ENCODE results near the gene ITPR1. TPM values are rescaled to one million over a fixed set of nuclear protein-coding genes. Genes with fewer than 3 reads are reported as not detected.

ITPR1 gene
- total RNA-seq, 1 donor from 2014 or later, result 16.3 TPM

DNA sequence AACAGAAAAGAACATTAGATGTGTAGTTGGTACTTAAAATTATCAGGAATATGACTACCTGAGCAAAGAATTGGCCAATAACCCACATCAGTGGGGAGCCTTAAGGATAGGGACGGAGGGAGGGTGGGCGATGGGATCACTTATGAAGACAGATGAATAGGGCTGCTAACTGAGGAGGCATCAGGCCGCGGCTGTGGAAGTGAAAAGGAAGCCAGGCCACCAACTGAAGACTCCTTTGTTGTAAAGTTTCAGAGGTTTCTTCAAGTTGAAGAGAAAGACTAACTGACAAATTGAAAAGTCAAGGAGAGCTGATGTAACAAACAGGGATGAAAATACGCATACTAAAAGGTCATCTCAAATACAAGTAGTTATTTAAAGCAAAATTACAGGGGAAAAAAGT lies 350.5 kb downstream of the ITPR1 start:
- FAIRE-seq, result no peak
- DNase-seq (ENCODE audit: low read depth), result no peak
- TF ChIP-seq, protein P1, sequence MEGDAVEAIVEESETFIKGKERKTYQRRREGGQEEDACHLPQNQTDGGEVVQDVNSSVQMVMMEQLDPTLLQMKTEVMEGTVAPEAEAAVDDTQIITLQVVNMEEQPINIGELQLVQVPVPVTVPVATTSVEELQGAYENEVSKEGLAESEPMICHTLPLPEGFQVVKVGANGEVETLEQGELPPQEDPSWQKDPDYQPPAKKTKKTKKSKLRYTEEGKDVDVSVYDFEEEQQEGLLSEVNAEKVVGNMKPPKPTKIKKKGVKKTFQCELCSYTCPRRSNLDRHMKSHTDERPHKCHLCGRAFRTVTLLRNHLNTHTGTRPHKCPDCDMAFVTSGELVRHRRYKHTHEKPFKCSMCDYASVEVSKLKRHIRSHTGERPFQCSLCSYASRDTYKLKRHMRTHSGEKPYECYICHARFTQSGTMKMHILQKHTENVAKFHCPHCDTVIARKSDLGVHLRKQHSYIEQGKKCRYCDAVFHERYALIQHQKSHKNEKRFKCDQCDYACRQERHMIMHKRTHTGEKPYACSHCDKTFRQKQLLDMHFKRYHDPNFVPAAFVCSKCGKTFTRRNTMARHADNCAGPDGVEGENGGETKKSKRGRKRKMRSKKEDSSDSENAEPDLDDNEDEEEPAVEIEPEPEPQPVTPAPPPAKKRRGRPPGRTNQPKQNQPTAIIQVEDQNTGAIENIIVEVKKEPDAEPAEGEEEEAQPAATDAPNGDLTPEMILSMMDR (IDR thresholded peaks at IDR 0.05; ENCODE audit: insufficient read depth, low read length, severe bottlenecking), result no peak
- Histone ChIP-seq H3K4me3 (ENCODE audit: low read depth, low read length) (no peak overlapping the region), H3K36me3 (ENCODE audit: control insufficient read depth, insufficient read depth, low read length) (no peaks in the 10 kb centered on the region), H3K27me3 (ENCODE audit: control insufficient read depth, insufficient read depth, low read length) (no peaks in the 10 kb centered on the region)

DNA sequence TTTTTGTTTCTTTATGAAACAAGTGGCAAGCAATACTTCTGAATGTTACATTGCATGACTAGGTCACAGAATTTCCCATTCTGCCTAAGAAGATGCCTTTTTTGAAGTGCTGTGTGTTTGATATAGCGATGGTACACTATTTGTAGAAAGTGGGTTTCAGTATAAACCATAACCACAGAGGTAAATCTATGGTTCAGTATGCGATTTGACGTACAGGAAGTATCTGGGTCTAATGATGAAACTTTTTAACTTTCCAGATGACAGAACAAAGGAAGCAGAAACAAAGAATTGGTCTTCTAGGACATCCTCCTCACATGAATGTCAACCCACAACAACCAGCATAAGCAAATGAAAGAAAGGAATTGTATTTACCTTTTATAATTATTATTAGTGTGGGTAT lies 352.7 kb downstream of the ITPR1 start:
- H3K27me3 ChIP-seq (ENCODE audit: control insufficient read depth, insufficient read depth, low read length), result no peaks in the 10 kb centered on the region
- no peak overlapping the region for H3K4me3 ChIP-seq (ENCODE audit: low read depth, low read length)
- FAIRE-seq (no peak), DNase-seq (ENCODE audit: low read depth) (no peak)
- H3K36me3 ChIP-seq (ENCODE audit: control insufficient read depth, insufficient read depth, low read length), result no peaks in the 10 kb centered on the region
- TF ChIP-seq, protein P1 (IDR thresholded peaks at IDR 0.05; ENCODE audit: insufficient read depth, low read length, severe bottlenecking), result no peak

DNA sequence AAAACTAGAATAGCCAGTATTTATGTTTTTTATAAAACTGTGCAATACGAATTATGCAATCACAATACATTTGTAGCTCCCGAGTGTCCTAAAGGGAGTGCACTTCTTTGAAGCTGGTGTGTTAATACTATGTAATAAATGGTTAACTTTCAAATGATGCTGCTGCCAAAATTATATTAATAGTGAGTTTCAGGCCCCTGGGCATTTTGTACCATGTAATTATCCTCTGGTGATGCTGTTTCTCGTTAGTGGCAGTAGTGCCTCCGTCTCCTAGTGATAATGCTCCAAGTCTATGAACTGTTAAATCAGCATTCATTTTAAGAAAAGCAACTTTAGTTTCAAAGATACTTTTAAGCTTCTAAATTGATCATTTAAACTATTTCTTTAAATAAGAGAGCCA lies 353.4 kb downstream of the ITPR1 start:
- TF ChIP-seq, protein P1 (IDR thresholded peaks at IDR 0.05; ENCODE audit: insufficient read depth, low read length, severe bottlenecking), result no peak
- no peak for DNase-seq (ENCODE audit: low read depth)
- FAIRE-seq, result no peak

DNA sequence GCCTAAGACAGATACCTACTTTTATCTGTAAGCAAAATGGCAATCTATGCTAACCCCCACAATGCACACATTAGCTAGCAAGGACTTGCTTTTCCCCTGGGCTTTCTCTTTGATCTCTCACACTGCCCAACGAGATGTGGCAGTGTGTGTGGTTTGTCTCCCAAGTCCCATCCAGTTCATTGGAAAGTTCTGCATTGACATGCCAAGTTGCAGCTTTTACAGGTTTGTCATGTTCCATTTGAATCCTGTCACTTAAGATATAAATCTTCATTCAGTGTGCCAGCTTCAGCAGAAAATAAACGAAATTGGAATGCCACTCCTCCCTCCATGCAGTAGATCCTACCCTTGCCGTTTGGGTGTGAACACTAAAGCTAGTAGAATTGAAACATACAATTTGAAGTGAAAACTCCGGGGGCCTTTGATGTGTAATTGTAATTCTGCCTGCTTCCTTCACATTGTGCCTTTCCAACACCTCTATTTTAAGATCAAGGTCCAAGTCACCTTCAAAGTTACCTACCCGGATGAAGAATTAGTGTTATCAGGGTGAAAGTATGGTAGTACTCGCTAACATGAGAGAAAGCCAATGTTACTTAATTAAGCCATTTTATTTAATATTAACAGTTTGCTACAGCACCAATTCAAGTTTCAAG lies 355.2 kb downstream of the ITPR1 start:
- no peaks in the 10 kb centered on the region for H3K36me3 ChIP-seq (ENCODE audit: control insufficient read depth, insufficient read depth, low read length)
- TF ChIP-seq, protein P1 (IDR thresholded peaks at IDR 0.05; ENCODE audit: insufficient read depth, low read length, severe bottlenecking), result no peak
- no peaks in the 10 kb centered on the region for H3K27me3 ChIP-seq (ENCODE audit: control insufficient read depth, insufficient read depth, low read length)
- FAIRE-seq (peak; percentile 83), DNase-seq (ENCODE audit: low read depth) (no peak)
- no peak overlapping the region for H3K4me3 ChIP-seq (ENCODE audit: low read depth, low read length)

More for the DNA sequence above, 353.4 kb downstream of the ITPR1 start:
- H3K27me3 ChIP-seq (ENCODE audit: control insufficient read depth, insufficient read depth, low read length), result no peaks in the 10 kb centered on the region
- no peak overlapping the region for H3K4me3 ChIP-seq (ENCODE audit: low read depth, low read length)
- no peaks in the 10 kb centered on the region for H3K36me3 ChIP-seq (ENCODE audit: control insufficient read depth, insufficient read depth, low read length)

DNA sequence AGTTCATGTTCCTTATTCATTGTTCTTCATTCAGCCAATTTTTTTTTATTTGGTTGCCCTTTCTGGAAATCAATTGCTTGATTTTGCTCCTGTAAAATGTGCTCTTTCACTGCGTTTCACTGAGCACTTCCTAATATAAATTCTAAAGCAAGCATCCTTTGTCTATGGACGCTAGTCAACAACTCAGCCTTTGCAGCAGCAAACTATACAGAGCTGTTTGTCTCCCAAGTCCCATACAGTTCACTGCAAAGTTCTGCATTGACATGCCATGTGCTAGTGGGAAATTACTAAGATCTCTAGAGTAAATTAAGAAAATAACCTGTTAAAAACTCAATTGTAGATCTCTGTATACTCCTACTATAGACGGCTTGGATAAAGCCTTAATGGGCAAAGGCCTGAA lies 356.0 kb downstream of the ITPR1 start:
- H3K36me3 ChIP-seq (ENCODE audit: control insufficient read depth, insufficient read depth, low read length), result no peaks in the 10 kb centered on the region
- DNase-seq (ENCODE audit: low read depth) (no peak), FAIRE-seq (no peak)
- TF ChIP-seq, protein P1 (IDR thresholded peaks at IDR 0.05; ENCODE audit: insufficient read depth, low read length, severe bottlenecking), result no peak
- no peaks in the 10 kb centered on the region for H3K27me3 ChIP-seq (ENCODE audit: control insufficient read depth, insufficient read depth, low read length)
- no peak overlapping the region for H3K4me3 ChIP-seq (ENCODE audit: low read depth, low read length)

DNA sequence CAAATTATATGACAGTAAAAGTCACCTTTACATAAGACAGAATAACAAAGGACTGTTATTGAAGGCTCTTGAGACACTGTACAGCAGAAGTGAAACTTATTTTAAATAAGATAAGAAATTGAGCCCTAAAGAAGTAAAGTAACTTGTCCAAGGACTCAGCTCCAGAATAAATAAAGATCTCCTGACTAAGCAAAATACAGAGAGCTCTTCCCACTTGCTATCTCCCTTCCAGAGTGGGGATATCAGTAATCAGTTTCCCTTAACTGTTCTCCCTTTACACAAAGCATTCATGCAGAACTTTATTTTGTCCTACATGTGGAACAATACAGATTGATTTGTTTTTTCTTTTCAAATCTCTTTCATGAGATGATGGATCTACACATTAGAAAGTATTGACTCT lies 356.6 kb downstream of the ITPR1 start:
- DNase-seq (ENCODE audit: low read depth) (no peak), FAIRE-seq (no peak)
- TF ChIP-seq, protein P1 (IDR thresholded peaks at IDR 0.05; ENCODE audit: insufficient read depth, low read length, severe bottlenecking), result no peak
- no peaks in the 10 kb centered on the region for H3K36me3 ChIP-seq (ENCODE audit: control insufficient read depth, insufficient read depth, low read length)
- H3K4me3 ChIP-seq (ENCODE audit: low read depth, low read length), result no peak overlapping the region
- no peaks in the 10 kb centered on the region for H3K27me3 ChIP-seq (ENCODE audit: control insufficient read depth, insufficient read depth, low read length)

Measured in bronchial epithelial cell (primary cell).